GM18499 (cell line): ENCODE data around the gene GEMIN5.
"Not testable (repeated sequence)": the region's sequence is repeated elsewhere in the genome, so short reads cannot be mapped to it uniquely, and the experiment has no call there.

ENCODE experiments used
- ATAC-seq: cut with Tn5 transposase; IDR thresholded peaks from one replicate; pipeline ENCODE4 v1.9.1; 2021; ENCODE audit warnings: moderate number of reproducible peaks; ENCODE audit not compliant: insufficient read depth, unreplicated experiment

GEMIN5 gene

GRCh38 chr5:154937718-154938466 is at the start of gene GEMIN5:
Gene GEMIN5 (minus strand): TSS chr5:154938211. CDS start chr5:154938133, 78 bp downstream.
- ATAC-seq = peak; percentile 78

DNA sequence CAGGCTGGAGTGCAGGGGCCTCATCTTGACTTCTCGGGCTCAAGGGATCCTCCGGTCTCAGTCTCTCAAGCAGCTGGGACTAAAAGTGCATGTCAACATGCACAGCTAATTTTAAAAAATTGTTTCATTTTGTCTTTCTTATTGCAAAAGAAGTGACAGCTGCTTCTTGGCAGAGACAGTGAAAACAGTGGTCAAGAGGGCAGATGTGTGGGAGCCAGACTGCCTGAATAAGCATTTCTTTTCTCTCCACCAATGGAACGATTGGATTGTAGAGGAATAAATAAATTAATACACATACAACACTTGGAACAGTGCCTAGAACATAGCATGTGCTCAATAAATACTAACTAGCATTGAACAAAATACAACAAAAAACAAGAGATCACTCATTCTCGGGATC is 48.1 kb upstream of the GEMIN5 start:
- no peak for ATAC-seq

- ATAC-seq = no peak
Observed at GRCh38 chr5:154984946-154985516, 47.0 kb upstream of the GEMIN5 start.

DNA sequence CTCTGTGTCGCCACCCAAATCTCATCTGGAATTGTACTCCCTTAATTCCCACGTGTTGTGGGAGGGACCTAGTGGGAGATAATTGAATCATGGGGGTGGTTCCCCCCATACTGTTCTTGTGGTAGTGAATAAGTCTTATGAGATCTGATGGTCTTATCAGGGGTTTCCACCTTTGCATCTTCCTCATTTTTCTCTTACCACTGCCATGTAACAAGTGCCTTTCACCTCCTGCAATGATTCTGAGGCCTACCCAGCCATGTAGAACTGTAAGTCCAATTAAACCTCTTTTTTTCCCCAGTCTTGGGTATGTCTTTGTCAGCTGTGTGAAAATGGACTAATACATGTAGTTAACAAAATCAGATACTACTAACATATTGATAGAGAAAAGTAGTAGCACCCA is 40.3 kb upstream of the GEMIN5 start:
- ATAC-seq = not testable (repeated sequence)

DNA sequence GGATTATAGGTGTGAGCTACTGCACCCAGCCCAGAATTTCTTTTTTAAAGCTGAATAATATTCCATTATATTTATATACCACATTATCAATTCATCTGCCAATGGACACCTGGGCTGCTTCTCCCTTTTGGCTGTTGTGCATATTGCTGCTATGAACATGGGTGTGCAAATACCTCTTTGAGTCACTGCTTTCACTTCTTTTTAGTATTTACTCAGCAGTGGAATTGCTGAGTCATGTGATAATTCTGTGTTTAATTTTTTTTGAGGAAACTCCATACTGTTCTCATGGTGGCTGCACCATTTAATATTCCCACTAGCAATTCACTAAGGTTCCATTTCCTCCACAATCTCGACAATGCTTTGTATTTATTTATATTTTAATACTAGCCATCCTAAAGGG is 39.4 kb upstream of the GEMIN5 start:
- ATAC-seq = no peak

- ATAC-seq = not testable (repeated sequence)
Observed at GRCh38 chr5:154976082-154976481, 38.1 kb upstream of the GEMIN5 start.

DNA sequence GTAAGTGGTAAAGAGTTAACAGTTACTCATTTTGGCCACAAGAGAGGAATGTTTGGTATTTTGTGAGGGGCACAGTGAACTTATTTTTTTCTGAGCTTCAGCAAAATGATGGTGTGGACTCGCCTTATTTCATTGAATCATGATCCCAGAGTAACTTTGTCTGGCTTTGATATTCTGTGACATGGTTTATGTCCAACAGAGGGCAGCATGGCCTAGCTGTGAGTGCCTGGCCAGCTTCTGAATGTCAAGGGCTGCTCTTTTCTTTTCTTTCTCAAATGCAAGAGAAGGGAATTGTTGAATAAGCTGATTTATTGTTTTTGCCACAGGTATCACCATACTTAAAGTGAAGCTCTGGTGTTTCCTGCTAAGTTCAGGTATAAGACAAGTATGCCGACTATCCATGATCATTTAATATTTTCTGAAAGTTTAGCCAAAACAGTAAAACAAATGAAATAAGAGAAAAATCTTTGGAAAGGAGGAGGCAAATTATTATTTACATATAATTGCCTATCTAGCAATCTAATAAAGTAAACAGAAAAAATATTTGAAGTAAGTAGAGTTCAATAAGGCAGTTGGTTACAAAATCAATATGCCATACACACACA is 34.6 kb upstream of the GEMIN5 start:
- no peak for ATAC-seq

GRCh38 chr5:154971501-154971900 is 33.5 kb upstream of the GEMIN5 start:
- no peak for ATAC-seq

- ATAC-seq = no peak
Observed at GRCh38 chr5:154970759-154971158, 32.7 kb upstream of the GEMIN5 start.

DNA sequence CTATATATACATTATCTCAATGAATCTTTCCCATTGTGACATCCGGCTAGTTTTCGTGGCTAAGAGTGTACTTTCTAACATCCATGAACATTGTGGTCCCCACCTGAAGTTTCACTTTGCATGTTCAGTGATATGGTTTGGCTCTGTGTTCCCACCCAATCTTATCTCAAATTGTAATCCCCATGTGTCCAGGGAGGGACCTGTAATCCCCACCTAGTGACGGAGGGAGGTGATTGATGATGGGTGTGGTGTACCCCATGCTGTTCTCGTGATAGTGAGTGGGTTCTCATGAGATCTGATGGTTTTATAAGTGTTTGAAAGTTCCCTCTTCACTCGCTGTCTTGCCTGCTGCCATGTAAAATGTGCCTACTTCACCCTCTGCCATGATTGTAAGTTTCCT is 30.9 kb upstream of the GEMIN5 start:
- ATAC-seq = no peak

GRCh38 chr5:154967421-154968024 is 29.5 kb upstream of the GEMIN5 start:
- ATAC-seq = no peak

DNA sequence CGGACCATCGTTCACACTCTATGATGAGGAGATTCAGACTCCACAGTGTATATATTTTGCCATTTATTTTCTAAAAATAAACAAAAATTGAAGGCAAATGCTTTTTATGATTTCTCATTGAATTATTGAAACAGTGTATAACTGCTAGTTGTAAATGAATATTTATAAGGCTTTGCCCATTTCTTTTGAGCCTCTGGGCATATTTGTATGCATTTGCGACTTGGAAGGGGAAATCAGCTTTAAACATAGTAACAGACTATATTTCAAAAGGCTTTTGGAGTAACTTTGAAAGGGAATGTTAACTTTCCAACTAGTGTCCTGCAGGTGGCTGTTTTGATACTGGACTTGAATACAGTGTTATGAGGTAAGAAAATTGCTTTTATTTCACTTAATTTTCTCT is 28.9 kb upstream of the GEMIN5 start:
- no peak for ATAC-seq

- ATAC-seq = no peak
Observed at GRCh38 chr5:154966081-154966841, 28.2 kb upstream of the GEMIN5 start.

- ATAC-seq = peak; percentile 98
Observed at GRCh38 chr5:154962494-154962893, 24.5 kb upstream of the GEMIN5 start.

GRCh38 chr5:154956712-154957111 is 18.7 kb upstream of the GEMIN5 start:
- ATAC-seq = no peak

- ATAC-seq = no peak
Observed at GRCh38 chr5:154949781-154950180, 11.8 kb upstream of the GEMIN5 start.

DNA sequence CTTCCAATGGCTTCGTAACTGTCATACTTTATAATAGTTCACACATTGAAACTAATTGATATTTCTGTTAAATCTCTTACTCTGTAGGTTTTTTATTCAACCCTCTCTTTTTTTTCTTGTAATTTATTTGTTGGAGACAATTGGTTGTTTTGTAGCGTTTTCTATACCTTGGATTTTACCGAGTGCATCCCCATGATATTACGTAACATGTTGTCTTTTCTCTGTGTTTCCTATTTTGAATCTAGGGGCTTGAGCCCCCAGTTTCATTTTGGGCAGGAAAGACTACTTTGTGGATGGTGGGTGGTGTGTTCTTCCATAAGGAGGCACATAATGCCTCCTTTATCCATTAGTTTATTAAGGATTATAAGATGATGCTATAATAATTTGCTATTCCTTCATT is 10.3 kb upstream of the GEMIN5 start:
- ATAC-seq = no peak

DNA sequence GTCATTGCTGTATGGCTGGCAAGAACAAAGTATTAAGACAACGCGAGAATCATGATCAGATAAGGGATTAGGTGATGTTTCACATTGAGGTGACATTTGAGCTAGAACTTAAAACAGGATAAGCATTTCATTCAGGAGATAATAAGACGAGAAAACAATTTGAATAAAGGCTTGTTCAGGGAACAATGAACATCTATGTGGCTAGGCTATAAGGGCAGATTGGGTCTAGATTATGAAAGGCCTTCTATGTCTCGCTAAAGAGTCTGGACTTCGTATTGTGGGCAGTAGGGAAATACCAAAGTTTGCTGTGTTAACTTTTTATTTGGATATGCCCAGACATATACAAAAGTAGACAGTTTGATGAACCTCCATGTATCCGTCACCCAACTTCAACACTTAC is 9.8 kb upstream of the GEMIN5 start:
- no peak for ATAC-seq

GRCh38 chr5:154945695-154946301 is 7.8 kb upstream of the GEMIN5 start:
- ATAC-seq = no peak

GRCh38 chr5:154944716-154945115 is 6.7 kb upstream of the GEMIN5 start:
- ATAC-seq = no peak
